Spleen (tissue), 7 donors: ENCODE results near the gene XYLT1.

ENCODE experiments used
- POLR2A ChIP-seq, 3 donors: fragments of 450-650 bp; IDR thresholded peaks; one replicate each; pipeline ENCODE4 v1.5.1; 2017; ENCODE audit warnings: antibody characterized with exemption in 3 of 3, mild to moderate bottlenecking in 1 of 3
- POLR2AphosphoS5 ChIP-seq, 3 donors: sonication (generic); formaldehyde crosslinking; IDR thresholded peaks; one replicate each; pipeline ENCODE4 v1.5.1; 2017; ENCODE audit warnings: antibody characterized with exemption in 3 of 3
- TF ChIP-seq, protein P1 (sequence below), 11 experiments: fragments of 200-600 bp in 7 of 11; fragments of 450-650 bp in 4 of 11; sonication (generic) in 4 of 11; IDR thresholded peaks in 8 of 11; conservative IDR thresholded peaks in 3 of 11; 1 replicate in 7 of 11; 2 replicates in 4 of 11; pipeline versions ENCODE4 v1.4.0 to v1.8.0; 2016 to 2021; ENCODE audit warnings: antibody characterized with exemption in 11 of 11, inconsistent platforms in 4 of 11, mild to moderate bottlenecking in 1 of 11
- donor health status: DM: no; HTN: no; CAD: no; lungs with moderate emphysema.
- donor health status: DM: no; HTN: no; CAD: no.
- donor health status: DM: no; HTN: no; CAD: no.

DNA sequence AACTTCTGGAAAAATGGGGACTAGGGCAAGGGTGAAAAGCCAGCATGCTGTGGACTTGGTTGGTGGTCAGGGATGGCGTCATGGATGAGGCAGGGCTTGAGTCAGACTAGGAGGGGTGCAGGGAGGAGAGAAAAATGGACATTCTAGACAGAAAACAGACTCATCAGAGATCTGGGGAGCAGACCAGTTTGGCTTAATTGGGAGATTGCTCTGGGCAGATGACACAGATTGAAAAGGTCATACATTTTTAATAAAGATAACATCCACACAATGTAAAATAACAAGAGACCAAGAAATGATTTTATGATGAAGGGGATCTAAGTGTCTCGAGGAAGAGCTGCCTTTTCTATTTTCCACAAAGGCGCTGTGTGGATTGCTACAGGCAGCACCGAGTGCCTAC lies 326.3 kb downstream of the XYLT1 start:
- TF ChIP-seq, protein P1, sequence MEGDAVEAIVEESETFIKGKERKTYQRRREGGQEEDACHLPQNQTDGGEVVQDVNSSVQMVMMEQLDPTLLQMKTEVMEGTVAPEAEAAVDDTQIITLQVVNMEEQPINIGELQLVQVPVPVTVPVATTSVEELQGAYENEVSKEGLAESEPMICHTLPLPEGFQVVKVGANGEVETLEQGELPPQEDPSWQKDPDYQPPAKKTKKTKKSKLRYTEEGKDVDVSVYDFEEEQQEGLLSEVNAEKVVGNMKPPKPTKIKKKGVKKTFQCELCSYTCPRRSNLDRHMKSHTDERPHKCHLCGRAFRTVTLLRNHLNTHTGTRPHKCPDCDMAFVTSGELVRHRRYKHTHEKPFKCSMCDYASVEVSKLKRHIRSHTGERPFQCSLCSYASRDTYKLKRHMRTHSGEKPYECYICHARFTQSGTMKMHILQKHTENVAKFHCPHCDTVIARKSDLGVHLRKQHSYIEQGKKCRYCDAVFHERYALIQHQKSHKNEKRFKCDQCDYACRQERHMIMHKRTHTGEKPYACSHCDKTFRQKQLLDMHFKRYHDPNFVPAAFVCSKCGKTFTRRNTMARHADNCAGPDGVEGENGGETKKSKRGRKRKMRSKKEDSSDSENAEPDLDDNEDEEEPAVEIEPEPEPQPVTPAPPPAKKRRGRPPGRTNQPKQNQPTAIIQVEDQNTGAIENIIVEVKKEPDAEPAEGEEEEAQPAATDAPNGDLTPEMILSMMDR (IDR thresholded peaks at IDR 0.05 in 8 of 11, conservative IDR thresholded peaks at IDR 0.05 in 3 of 11): no peak
- TF ChIP-seq POLR2A (IDR thresholded peaks at IDR 0.05) (no peak), POLR2AphosphoS5 (IDR thresholded peaks at IDR 0.05) (no peak)
